HL-60/S4 treated with phorbol 12-myristate 13-acetate at 8.2 ng/mL for 4 days and 3 days (cell line): ENCODE data around the gene ATP2A1.
"Not testable (repeated sequence)": the region's sequence is repeated elsewhere in the genome, so short reads cannot be mapped to it uniquely, and the experiment has no call there.

Source experiments
- in situ Hi-C: fragments of 300-500 bp; cut with MboI; formaldehyde crosslinking; loops from 2 replicates; pipeline ENCODE4 v1.15.0; 2022; ENCODE audit warnings: low sequenced_read_pairs

ATP2A1 gene

GRCh38 chr16:28905229-28905754 is 27.0 kb downstream of the ATP2A1 start:
- in situ Hi-C loops: no loop called here

GRCh38 chr16:28905800-28906372 is 27.6 kb downstream of the ATP2A1 start:
- in situ Hi-C loops: no loop called here

- in situ Hi-C loops: no loop called here
Measured at GRCh38 chr16:28910086-28911031, 32.1 kb downstream of the ATP2A1 start.

GRCh38 chr16:28912558-28912957 is 34.3 kb downstream of the ATP2A1 start:
- in situ Hi-C loops: no loop called here

GRCh38 chr16:28913946-28914724 is 35.8 kb downstream of the ATP2A1 start:
- in situ Hi-C loops: no loop called here

GRCh38 chr16:28915181-28915580 is 36.9 kb downstream of the ATP2A1 start:
- in situ Hi-C loops: no loop called here

GRCh38 chr16:28917095-28917494 is 38.8 kb downstream of the ATP2A1 start:
- in situ Hi-C loops: no loop called here

- in situ Hi-C loops: no loop called here
Measured at GRCh38 chr16:28918698-28919097, 40.4 kb downstream of the ATP2A1 start.

- in situ Hi-C loops: no loop called here
Measured at GRCh38 chr16:28923231-28923587, 44.9 kb downstream of the ATP2A1 start.

GRCh38 chr16:28923652-28924398 is 45.5 kb downstream of the ATP2A1 start:
- in situ Hi-C loops: no loop called here

GRCh38 chr16:28924399-28924761 is 46.1 kb downstream of the ATP2A1 start:
- in situ Hi-C loops: no loop called here

- in situ Hi-C loops: no loop called here
Measured at GRCh38 chr16:28924762-28925385, 46.6 kb downstream of the ATP2A1 start, which contains the start of gene RABEP2. Gene RABEP2, minus strand, starts transcription at chr16:28925238. Its CDS starts 75 bp downstream, at chr16:28925163.

GRCh38 chr16:28925386-28926228 is 47.3 kb downstream of the ATP2A1 start:
- in situ Hi-C loops: no loop called here

- in situ Hi-C loops: not testable (repeated sequence)
Measured at GRCh38 chr16:28926284-28926683, 48.0 kb downstream of the ATP2A1 start.

- in situ Hi-C loops: no loop called here
Measured at GRCh38 chr16:28927815-28928214, 49.5 kb downstream of the ATP2A1 start.

- in situ Hi-C loops: no loop called here
Measured at GRCh38 chr16:28930203-28930602, 51.9 kb downstream of the ATP2A1 start.

- in situ Hi-C loops: no loop called here
Measured at GRCh38 chr16:28930652-28931051, 52.4 kb downstream of the ATP2A1 start.

GRCh38 chr16:28931801-28932225 is 53.5 kb downstream of the ATP2A1 start, which contains the start of gene CD19:
Gene CD19, plus strand, starts transcription at chr16:28931971. Its CDS starts 30 bp downstream, at chr16:28932001.
- in situ Hi-C loops: no loop called here
